HCT116 (cell line): Measurements from ENCODE around the gene NKX2-8.
A peak's percentile ranks its signal among the peaks of the same experiment; 100 is the strongest.

Experiments used
- CTCF ChIP-seq, 3 experiments: fragments of 200-600 bp in 1 of 3; sonication (generic) in 1 of 3; IDR thresholded peaks in 2 of 3; conservative IDR thresholded peaks in 1 of 3; 2 replicates each; pipeline ENCODE4 v1.5.1; 2012 to 2017; ENCODE audit warnings: low read depth in 2 of 3, low read length in 2 of 3, antibody characterized with exemption in 1 of 3, borderline replicate concordance in 1 of 3, control low read depth in 1 of 3, mild to moderate bottlenecking in 1 of 3, mixed read lengths in 1 of 3, mixed run types in 1 of 3, moderate library complexity in 1 of 3; ENCODE audit not compliant: insufficient read depth in 1 of 3
- EZH2 ChIP-seq: fragments of 200-600 bp; sonication (generic); IDR thresholded peaks from 2 replicates; pipeline ENCODE4 v1.6.1; 2017; ENCODE audit warnings: antibody characterized with exemption, mixed run types
- MAX ChIP-seq: IDR thresholded peaks from 2 replicates; pipeline ENCODE4 v1.6.1; 2012
- REST ChIP-seq: IDR thresholded peaks from 2 replicates; pipeline ENCODE4 v1.6.1; 2012; ENCODE audit warnings: low read depth

GRCh38 chr14:36605506-36605857 lies 23.1 kb upstream of the NKX2-8 start:
- TF ChIP-seq CTCF (IDR thresholded peaks at IDR 0.05 in 2 of 3, conservative IDR thresholded peaks at IDR 0.05 in 1 of 3; ENCODE audit: borderline replicate concordance in 1 of 3, insufficient read depth in 1 of 3, low read depth in 2 of 3, low read length in 2 of 3) = peak; percentile 4 to 15 (median 10); a peak in 2 of 6 replicates
- no peak for TF ChIP-seq EZH2
- no peak for TF ChIP-seq MAX
- no peak for TF ChIP-seq REST
